ENCODE measurements around the gene C12orf75. TPM values are rescaled to one million over a fixed set of nuclear protein-coding genes. Genes with fewer than 3 reads are reported as not detected.

Gene C12orf75
- total RNA-seq, 4 donors from 2014 or later, result 1.9 to 5.8 (median 4.3) TPM

DNA sequence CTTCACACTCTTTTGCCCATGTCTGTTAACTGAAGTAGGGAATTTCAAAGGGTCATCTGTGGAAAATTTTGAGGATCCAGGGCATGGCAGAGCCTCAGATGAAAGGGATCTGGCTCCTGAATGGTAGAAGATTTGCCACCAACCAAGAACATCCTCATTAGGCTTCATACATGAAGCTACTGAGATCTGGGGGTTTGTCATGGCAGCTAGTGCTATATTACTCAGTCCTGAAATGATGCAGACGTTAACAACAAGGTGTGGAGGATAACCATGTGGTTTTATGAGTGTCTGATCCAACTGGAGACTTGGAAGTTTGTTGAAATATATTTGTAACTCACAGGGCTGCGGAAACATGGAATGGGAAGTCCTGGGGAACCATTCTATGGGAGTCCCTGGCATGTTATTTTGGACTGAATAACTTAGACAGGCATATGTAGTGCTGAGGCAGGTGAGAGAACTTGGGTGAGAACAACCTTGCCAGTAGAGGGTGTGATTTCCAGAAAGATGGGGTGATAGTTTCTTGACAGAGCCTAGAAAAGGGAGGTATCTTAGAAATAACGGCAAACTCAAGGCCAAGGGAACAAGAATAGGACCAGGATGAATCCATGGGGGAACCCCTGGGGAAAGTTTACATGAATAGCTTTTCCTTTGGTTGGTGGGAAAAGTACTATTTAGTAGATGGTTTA, 42.0 kb upstream of the C12orf75 start:
- H3K27me3 ChIP-seq, result peaks cover 5% of the 10 kb centered on the region
- intact Hi-C loops (cut with DNase I), result loop anchor here (10.0 kb wide), 1 partner anchor 86 kb away; no protein-coding TSS in a partner anchor
- no peak overlapping the region for H3K4me3 ChIP-seq (replicated peaks in 1 of 3)
- WGBS, 2 donors, result 58 to 73% methylated on average over 3 of the region's 3 CpGs
- TF ChIP-seq, protein P1, sequence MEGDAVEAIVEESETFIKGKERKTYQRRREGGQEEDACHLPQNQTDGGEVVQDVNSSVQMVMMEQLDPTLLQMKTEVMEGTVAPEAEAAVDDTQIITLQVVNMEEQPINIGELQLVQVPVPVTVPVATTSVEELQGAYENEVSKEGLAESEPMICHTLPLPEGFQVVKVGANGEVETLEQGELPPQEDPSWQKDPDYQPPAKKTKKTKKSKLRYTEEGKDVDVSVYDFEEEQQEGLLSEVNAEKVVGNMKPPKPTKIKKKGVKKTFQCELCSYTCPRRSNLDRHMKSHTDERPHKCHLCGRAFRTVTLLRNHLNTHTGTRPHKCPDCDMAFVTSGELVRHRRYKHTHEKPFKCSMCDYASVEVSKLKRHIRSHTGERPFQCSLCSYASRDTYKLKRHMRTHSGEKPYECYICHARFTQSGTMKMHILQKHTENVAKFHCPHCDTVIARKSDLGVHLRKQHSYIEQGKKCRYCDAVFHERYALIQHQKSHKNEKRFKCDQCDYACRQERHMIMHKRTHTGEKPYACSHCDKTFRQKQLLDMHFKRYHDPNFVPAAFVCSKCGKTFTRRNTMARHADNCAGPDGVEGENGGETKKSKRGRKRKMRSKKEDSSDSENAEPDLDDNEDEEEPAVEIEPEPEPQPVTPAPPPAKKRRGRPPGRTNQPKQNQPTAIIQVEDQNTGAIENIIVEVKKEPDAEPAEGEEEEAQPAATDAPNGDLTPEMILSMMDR (IDR thresholded peaks at IDR 0.05), result no peak
- TF ChIP-seq POLR2A (IDR thresholded peaks at IDR 0.05), result no peak
- H3K4me1 ChIP-seq, result no peaks in the 10 kb centered on the region
- DNase-seq, result no peak
- H3K27ac ChIP-seq, result no peak overlapping the region
- H3K36me3 ChIP-seq, result no peaks in the 10 kb centered on the region
- no peaks in the 10 kb centered on the region for H3K9me3 ChIP-seq

DNA sequence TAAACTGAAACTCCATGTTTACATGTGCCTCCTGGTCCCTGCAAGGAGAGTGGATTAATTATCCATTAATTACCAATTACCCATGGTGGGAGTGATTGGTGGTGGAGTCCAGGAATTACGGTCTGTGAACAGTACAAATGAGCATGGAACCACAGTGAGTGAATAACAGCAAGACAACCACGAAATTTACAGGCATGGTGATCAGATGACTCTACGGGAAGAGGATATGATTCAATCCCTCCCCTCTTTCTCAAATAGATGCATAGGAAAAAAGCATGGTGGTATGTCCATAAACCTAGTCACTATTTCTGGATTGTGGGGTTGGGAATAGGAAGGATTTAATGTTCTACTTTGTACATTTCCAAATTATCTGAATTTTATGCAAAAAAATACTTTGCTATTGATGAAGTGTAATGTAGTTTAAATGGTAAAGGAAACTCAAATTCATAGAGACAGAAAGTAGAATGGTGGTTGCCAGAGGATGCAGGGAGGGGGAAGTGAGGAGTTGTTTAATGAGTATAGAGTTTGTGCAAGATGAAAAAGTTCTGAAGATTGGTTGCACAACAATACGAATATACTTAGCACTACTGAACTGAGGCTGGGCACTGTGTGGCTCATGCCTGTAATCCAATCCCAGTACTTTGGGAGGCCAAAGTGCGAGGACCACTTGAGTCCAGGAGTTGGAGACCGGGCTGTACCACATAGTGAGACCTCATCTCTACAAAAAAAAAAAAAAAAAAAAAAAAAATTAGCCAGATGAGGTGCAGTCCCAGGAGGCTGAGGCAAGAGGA, 41.2 kb upstream of the C12orf75 start:
- no peaks in the 10 kb centered on the region for H3K9me3 ChIP-seq
- H3K4me1 ChIP-seq, result no peaks in the 10 kb centered on the region
- TF ChIP-seq, protein P1 (IDR thresholded peaks at IDR 0.05), result no peak
- no peak for TF ChIP-seq POLR2A (IDR thresholded peaks at IDR 0.05)
- DNase-seq, result no peak
- no peak overlapping the region for H3K4me3 ChIP-seq (replicated peaks in 1 of 3)
- intact Hi-C loops (cut with DNase I), result loop anchor here (10.0 kb wide), 1 partner anchor 85 kb away; no protein-coding TSS in a partner anchor
- no peak overlapping the region for H3K27ac ChIP-seq
- H3K36me3 ChIP-seq, result no peaks in the 10 kb centered on the region
- H3K27me3 ChIP-seq, result peaks cover 5% of the 10 kb centered on the region
- 81 to 91% methylated on average over 6 of the region's 6 CpGs for WGBS, 2 donors

DNA sequence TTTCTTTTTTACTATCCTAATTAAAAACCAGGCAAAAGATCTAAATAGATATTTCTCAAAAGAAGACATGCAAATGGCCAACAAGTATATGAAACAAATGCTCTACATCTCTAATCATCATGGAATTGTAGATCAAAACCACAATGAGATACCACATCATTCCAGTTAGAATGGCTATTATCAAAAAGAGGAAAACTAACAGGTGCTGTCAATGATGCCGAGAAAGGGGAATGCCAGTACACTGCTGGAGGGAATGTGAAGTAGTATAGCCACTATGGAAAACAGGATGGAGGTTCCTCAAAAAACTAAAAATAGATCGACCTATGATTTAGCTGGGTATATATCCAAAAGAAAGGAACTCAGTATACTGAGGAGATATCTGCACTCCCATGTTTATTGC, 39.0 kb upstream of the C12orf75 start:
- 89% methylated on average over 2 of the region's 2 CpGs for WGBS, 2 donors
- no peaks in the 10 kb centered on the region for H3K4me1 ChIP-seq

DNA sequence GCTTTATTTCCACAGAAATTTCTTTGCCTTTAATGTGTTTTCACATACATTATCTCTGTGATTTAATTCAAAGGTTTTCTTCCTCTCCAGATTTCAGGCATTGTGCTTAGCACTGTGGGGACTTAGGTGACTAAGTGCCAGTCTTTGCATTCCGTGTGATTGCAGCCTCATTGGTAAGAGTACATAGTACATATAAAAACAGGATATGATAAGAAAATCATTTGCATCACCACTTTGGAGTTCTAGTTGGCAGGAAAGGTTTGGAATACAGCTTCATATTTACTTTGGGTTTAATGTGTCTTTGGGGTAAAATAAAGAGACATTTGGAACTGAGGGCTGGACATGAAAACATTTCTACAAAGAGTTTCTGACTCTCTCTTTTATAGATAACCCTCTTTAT, 37.8 kb upstream of the C12orf75 start:
- 52% methylated on average over 1 of the region's 1 CpG for WGBS, 2 donors
- intact Hi-C loops (cut with DNase I), result no loop called here
- no peak for TF ChIP-seq POLR2A (IDR thresholded peaks at IDR 0.05)
- TF ChIP-seq, protein P1 (IDR thresholded peaks at IDR 0.05), result no peak
- H3K4me1 ChIP-seq, result no peaks in the 10 kb centered on the region
- DNase-seq, result no peak
- no peaks in the 10 kb centered on the region for H3K9me3 ChIP-seq
- H3K4me3 ChIP-seq (replicated peaks in 1 of 3), result no peak overlapping the region
- H3K27ac ChIP-seq, result no peak overlapping the region
- H3K27me3 ChIP-seq, result no peaks in the 10 kb centered on the region
- no peaks in the 10 kb centered on the region for H3K36me3 ChIP-seq

More for the DNA sequence above, 39.0 kb upstream of the C12orf75 start:
- Histone ChIP-seq H3K9me3 (no peaks in the 10 kb centered on the region), H3K27me3 (no peaks in the 10 kb centered on the region), H3K4me3 (replicated peaks in 1 of 3) (no peak overlapping the region), H3K36me3 (no peaks in the 10 kb centered on the region), H3K27ac (no peak overlapping the region)
- TF ChIP-seq POLR2A (IDR thresholded peaks at IDR 0.05), result no peak
- TF ChIP-seq, protein P1 (IDR thresholded peaks at IDR 0.05), result no peak
- DNase-seq, result no peak
- intact Hi-C loops (cut with DNase I), result no loop called here

DNA sequence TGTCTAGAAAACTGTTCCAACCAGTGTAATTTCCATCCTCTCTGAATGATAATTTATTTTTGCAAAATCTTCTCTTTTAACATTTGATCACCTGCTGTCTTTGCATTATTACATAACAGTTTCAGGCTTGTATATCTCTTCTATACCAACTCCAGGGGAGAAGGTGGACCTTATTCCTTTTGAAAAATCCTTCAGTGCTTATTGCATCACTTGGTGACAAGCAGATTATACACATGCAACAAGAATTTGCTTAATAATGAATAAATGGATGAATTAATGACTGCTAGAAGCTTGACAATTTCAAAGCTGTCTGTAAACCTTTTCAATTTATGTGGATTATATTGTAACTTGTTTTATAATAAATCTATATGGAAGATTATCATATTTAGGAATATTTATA, 37.3 kb upstream of the C12orf75 start:
- TF ChIP-seq POLR2A (IDR thresholded peaks at IDR 0.05), result no peak
- TF ChIP-seq, protein P1 (IDR thresholded peaks at IDR 0.05), result no peak
- H3K27ac ChIP-seq, result no peak overlapping the region
- intact Hi-C loops (cut with DNase I), result no loop called here
- H3K27me3 ChIP-seq, result no peaks in the 10 kb centered on the region
- H3K4me3 ChIP-seq (replicated peaks in 1 of 3), result no peak overlapping the region
- no peaks in the 10 kb centered on the region for H3K4me1 ChIP-seq
- no peaks in the 10 kb centered on the region for H3K9me3 ChIP-seq
- H3K36me3 ChIP-seq, result no peaks in the 10 kb centered on the region
- no peak for DNase-seq

Data from thyroid gland (tissue), 4 donors.